AG09319 (cell line): ENCODE measurements around the gene PHF24.

Source experiments
- DNase-seq: peaks from one replicate; pipeline ENCODE4 v3.0.0-alpha.2; 2010; ENCODE audit warnings: low read depth; ENCODE audit errors: extremely low read depth
- CTCF ChIP-seq: IDR thresholded peaks from 2 replicates; pipeline ENCODE4 v1.5.1; 2011; ENCODE audit warnings: low read depth, mild to moderate bottlenecking, inconsistent platforms, low read length, moderate library complexity

The PHF24 gene

DNA sequence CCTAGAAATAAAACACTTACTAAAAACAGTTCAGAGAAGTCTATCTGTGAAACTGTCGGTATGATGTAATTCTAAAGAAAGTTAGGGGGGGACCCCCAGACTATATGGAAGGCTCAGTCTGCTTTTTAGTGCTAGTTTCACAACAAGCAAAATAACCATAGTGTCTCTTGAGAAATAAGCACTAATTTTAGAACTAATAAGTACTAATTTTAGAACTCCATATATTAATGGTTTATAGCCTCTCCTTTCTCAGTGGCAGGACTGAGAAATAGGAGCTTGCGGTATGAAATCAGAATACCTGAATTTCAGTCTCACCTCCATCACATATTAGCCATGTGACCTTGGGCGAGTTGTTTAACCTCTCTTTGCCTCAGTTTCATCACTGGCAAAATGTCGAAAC is 1.4 kb upstream of the PHF24 start:
- TF ChIP-seq CTCF = no peak
- DNase-seq = no peak

- no peak for DNase-seq
- TF ChIP-seq CTCF = no peak
These were observed 412 bp downstream of the PHF24 start for GRCh38 chr9:34958411-34958982.

GRCh38 chr9:34959461-34959860 is 1.4 kb downstream of the PHF24 start:
- DNase-seq = no peak
- no peak for TF ChIP-seq CTCF

DNA sequence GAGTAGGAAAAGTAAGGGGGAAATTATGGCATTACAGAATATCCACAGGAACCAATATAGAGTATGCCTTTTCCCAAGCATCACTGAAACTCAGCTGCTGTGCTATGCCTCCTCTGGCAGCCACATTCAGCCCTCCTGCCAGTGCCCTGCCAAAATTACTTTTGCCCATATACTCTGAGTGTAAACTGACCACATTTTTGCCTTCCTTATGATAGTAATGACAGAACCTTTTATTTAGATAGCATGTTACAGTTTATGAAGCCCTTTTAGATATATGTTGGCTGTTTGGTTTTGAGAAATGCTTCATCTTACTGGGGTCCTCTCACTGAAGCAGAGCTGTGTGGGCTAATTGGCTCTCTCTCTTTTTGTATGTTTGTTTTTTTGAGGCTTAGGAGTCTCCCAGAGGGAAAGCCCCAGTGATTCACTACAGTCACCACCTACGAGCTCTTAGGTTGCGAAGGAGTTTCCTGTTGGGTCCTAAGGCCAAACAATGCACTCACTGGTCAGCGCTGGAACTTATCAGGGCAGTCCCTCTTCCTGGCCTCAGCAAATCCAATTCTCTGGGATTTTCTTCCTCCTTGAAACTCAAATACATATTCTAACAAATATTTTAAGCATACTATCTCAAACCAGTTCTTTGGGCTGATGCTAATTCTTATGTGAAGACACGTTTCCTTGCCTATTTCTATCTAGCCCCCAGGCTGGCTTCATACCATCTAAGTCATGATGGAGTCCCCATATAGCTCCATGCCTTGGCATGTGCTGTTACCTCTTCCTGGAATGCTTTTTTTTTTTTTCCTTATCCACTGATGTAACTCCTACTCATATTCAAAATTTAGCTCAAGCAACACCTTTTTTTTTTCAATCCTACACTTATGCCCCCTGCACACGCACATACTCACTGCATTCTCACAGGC is 3.7 kb downstream of the PHF24 start:
- DNase-seq = peak; percentile 8
- TF ChIP-seq CTCF = no peak

GRCh38 chr9:34962546-34962945 is 4.5 kb downstream of the PHF24 start:
- DNase-seq = no peak
- no peak for TF ChIP-seq CTCF

GRCh38 chr9:34963552-34963951 is 5.5 kb downstream of the PHF24 start:
- no peak for TF ChIP-seq CTCF

DNA sequence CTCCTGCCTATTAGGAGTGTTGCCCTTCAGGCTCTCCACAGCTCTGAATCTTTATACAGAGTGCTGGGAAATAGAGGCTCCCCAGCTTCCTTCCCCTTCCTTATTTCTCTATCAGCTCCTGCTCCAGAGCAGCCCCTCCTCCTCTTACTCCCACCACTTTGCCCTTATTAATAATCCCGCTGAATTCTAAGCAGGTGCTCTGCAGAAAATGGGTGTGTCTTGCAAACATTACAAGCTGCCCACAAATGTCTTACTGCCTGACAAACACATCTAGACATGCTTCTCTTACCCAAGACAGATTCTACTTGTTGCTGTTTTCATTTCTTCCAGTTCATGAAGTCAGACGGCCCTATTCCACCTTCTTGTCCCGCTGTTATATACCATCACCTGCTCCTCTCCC is 6.4 kb downstream of the PHF24 start:
- TF ChIP-seq CTCF = no peak
- DNase-seq = no peak

More at GRCh38 chr9:34963552-34963951, 5.5 kb downstream of the PHF24 start:
- no peak for DNase-seq
